Glutamatergic neuron (in vitro differentiated cells): Measurements from ENCODE around the gene NR1D1. TPM values are rescaled to one million over a fixed set of nuclear protein-coding genes. Genes with fewer than 3 reads are reported as not detected.

Experiments
- DNase-seq: peaks from one replicate; pipeline ENCODE4 v3.0.0; 2022
- H3K27ac Mint-ChIP-seq: one replicate; pipeline ENCODE4 v1.8.0; 2020; ENCODE audit warnings: mild to moderate bottlenecking, mixed read lengths, inconsistent platforms; ENCODE audit not compliant: unreplicated experiment
- H3K27me3 Mint-ChIP-seq: one replicate; pipeline ENCODE4 v1.8.0; 2020; ENCODE audit warnings: mild to moderate bottlenecking, moderate library complexity, mixed read lengths, inconsistent platforms; ENCODE audit not compliant: unreplicated experiment
- H3K36me3 Mint-ChIP-seq: one replicate; pipeline ENCODE4 v1.8.0; 2020; ENCODE audit warnings: mild to moderate bottlenecking, mixed read lengths, inconsistent platforms; ENCODE audit not compliant: unreplicated experiment
- H3K4me1 Mint-ChIP-seq: one replicate; pipeline ENCODE4 v1.8.0; 2020; ENCODE audit warnings: mild to moderate bottlenecking, low read depth, mixed read lengths, inconsistent platforms; ENCODE audit not compliant: unreplicated experiment
- H3K4me3 Mint-ChIP-seq: one replicate; pipeline ENCODE4 v1.8.0; 2020; ENCODE audit warnings: mild to moderate bottlenecking, mixed read lengths, inconsistent platforms; ENCODE audit not compliant: unreplicated experiment
- H3K9me3 Mint-ChIP-seq: one replicate; pipeline ENCODE4 v1.8.0; 2020; ENCODE audit warnings: mild to moderate bottlenecking, moderate library complexity, mixed read lengths, inconsistent platforms; ENCODE audit not compliant: unreplicated experiment
- total RNA-seq: library from RNA; stranded (reverse); fragmentation: NEBNext Ultra II Directional; extraction: Animal tissue kit (Norgen Biotek cat#: 25700); gene quantifications from one replicate; pipeline ENCODE4 v1.2.1, GENCODE V29; 2021; ENCODE audit not compliant: unreplicated experiment
- TF ChIP-seq, protein P1 (sequence below): fragments of 200-600 bp; sonication (generic); IDR thresholded peaks from one replicate; pipeline ENCODE4 v1.5.0; 2021; ENCODE audit not compliant: partially characterized antibody, unreplicated experiment

The NR1D1 gene
- total RNA-seq, 1 donor from 2014 or later = 1.3 TPM

DNA sequence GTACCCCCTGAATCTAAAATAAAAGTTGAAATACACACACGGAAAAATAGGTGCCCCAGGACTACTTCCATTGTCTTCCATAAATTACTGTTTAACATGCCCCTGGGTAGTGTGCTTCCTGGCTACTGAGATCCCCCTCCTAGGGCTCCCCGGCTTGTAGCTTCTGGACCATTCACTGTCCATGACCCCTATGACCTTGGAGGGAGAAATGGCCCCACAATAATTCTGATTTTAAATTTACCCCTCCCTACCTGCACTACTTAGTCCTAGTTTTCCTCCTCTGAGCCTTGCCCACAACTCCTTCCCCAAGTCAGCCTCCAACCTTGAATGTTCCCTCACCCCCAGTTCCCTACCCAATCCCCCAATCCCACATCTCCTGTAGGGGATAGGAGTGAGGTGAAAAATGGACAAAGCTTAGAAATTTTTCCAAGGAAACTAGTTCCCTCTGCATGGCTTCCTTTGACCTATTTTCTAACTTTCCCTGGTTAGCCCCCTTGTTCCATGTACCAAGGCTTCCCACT lies 11.9 kb upstream of the NR1D1 start:
- Mint-ChIP-seq H3K4me3 (peak overlapping the region; percentile 75), H3K27ac (peak overlapping the region; percentile 49), H3K4me1 (peaks cover 42% of the 10 kb centered on the region), H3K27me3 (peaks cover 7% of the 10 kb centered on the region), H3K9me3 (peaks cover 5% of the 10 kb centered on the region), H3K36me3 (no peaks in the 10 kb centered on the region)
- DNase-seq = no peak
- TF ChIP-seq, protein P1, sequence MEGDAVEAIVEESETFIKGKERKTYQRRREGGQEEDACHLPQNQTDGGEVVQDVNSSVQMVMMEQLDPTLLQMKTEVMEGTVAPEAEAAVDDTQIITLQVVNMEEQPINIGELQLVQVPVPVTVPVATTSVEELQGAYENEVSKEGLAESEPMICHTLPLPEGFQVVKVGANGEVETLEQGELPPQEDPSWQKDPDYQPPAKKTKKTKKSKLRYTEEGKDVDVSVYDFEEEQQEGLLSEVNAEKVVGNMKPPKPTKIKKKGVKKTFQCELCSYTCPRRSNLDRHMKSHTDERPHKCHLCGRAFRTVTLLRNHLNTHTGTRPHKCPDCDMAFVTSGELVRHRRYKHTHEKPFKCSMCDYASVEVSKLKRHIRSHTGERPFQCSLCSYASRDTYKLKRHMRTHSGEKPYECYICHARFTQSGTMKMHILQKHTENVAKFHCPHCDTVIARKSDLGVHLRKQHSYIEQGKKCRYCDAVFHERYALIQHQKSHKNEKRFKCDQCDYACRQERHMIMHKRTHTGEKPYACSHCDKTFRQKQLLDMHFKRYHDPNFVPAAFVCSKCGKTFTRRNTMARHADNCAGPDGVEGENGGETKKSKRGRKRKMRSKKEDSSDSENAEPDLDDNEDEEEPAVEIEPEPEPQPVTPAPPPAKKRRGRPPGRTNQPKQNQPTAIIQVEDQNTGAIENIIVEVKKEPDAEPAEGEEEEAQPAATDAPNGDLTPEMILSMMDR = no peak

DNA sequence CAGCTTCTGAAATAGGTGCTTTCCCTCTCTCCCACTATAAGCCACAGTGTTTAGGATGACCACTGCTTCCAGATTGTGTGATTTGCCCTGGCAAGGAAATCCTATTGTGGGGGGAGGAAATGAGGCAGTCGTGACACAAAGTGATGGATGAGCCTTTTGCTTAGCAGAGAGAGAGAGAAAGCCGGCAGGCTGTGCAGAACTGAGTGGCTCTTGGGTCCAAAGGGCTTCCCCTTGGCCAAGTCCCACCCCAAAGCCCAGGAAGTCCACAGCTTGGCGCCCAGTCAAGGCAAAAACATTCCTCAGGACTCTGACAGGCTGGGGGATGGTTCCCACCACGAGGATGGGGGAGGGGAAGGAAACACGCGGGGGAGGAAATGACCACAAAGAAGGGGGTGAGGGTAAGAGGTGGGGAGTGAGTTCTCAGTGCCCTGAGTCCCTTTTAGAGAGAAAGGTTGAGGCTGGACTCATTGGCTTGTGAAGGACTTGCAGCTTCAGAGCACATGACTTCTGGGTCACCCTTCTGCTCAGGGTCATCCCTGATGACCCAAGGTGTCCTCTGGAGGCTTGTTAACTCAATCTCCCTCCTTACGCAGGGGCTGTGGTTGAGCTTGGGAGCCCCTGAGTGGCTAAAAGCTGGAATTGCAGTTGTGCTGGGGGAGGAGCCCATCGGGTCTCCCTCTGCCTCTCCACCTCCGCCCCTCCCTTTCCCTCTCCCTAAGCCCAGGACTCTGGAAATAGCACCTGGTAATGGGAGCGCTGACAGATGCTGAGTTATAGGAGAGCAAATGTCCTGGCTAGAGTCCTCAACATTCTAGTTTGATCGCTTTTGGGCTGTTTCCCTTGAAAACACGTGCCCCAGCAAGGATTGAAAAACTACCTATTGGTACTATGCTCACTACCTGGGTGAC lies 11.1 kb upstream of the NR1D1 start:
- Mint-ChIP-seq H3K36me3 (no peaks in the 10 kb centered on the region), H3K4me1 (peaks cover 46% of the 10 kb centered on the region), H3K27ac (peak overlapping the region; percentile 49), H3K27me3 (peaks cover 7% of the 10 kb centered on the region), H3K4me3 (peak overlapping the region; percentile 75), H3K9me3 (peaks cover 5% of the 10 kb centered on the region)
- TF ChIP-seq, protein P1 = peak; percentile 62
- DNase-seq = peak; percentile 82

DNA sequence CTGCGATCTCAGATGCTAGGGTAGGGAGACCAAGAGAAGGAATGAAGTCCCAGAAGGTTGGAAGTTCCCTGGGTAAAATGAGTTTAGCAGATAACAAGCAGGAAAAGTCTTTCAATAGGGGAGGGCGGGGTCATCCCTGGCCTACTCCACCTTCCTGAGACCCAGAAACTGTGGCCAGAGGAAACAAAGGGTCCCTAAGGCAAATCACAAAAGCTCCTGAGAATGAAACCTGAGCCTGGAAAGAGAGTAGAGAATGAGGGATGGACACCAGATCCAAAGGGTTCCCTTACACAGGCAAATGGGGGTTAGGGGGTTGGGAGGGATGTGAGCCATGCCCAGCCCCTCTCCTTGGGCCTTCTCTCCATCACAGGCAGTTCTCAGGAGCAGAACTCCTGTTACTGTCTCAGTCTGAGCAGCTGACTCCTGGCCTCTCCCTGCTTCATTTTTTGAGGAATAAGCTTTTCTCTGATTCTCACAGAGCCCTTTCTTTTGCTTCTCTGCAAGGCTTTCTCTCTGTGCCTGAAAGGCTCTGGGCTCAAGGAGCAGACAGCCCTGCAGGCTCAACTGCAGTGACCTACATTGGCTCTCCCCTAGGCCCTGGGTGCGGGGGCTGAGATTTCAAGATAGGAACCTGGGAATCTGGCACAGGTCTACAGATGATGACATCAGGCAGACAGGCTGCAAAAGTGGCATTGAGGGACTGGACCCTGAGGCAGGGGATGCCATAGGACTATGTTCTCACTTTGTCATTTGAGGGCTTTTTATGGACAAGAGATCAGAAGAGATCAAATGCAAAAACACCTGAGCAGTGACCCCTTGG lies 9.8 kb upstream of the NR1D1 start:
- H3K9me3 Mint-ChIP-seq = peaks cover 5% of the 10 kb centered on the region
- no peak for DNase-seq
- peak overlapping the region; percentile 75 for H3K4me3 Mint-ChIP-seq
- H3K27ac Mint-ChIP-seq = peak overlapping the region; percentile 26
- no peaks in the 10 kb centered on the region for H3K36me3 Mint-ChIP-seq
- H3K4me1 Mint-ChIP-seq = peaks cover 46% of the 10 kb centered on the region
- H3K27me3 Mint-ChIP-seq = peaks cover 7% of the 10 kb centered on the region
- TF ChIP-seq, protein P1 = no peak

DNA sequence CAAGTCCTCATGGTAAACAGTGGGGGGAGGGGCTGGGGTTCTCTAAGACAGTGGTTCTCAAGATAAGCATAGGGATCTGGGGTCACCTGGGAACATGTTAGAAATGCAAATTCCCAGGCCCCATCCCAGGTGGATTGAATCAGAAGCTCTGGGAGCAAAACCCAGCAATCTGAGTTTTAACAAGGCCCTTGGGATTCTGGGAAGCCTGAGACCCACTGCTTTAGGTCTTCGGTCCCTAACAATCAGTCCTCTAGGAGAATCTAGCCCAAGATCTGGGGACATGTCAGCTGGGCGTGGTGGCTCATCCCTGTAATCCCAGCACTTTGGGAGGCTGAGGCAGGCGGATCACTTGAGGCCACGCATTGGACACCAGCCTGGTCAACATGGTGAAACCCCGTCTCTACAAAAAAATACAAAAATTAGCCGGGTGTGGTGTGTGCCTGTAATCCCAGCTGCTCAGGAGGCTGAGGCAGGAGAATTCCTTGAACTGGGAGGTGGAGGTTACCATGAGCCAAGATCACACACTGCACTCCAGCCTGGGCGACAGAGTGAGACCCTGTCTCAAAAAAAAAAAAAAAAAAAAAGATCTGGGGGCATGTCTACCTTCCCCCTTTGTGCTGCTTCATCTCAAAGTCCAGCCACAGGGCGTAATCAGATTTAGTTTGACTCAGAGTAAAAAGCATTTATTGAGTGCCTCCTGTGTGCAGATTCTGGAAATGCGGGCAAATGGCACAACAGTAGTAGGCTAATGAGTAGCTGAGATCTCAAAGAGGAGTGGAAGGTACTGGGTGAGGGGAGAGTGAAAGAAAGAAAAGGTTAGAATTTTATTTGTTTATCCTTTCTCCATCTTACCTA lies 8.8 kb upstream of the NR1D1 start:
- TF ChIP-seq, protein P1 = peak; percentile 11
- Mint-ChIP-seq H3K36me3 (no peaks in the 10 kb centered on the region), H3K27ac (no peak overlapping the region), H3K9me3 (peaks cover 6% of the 10 kb centered on the region), H3K4me1 (peaks cover 46% of the 10 kb centered on the region), H3K27me3 (peaks cover 7% of the 10 kb centered on the region), H3K4me3 (no peak overlapping the region)
- DNase-seq = no peak
